Activated T-cell treated with anti-CD3 and anti-CD28 coated beads, Interleukin-2, amount 50 U/mL, for 24 hours (primary cell): ENCODE results near the gene TSC22D4.
A peak's percentile ranks its signal among the peaks of the same experiment; 100 is the strongest.

Experiments used
- DNase-seq: peaks from one replicate; pipeline ENCODE4 v3.0.0-alpha.2; 2020
- H3K27ac Mint-ChIP-seq: 2 replicates; pipeline ENCODE4 v1.8.0; 2020; ENCODE audit warnings: mild to moderate bottlenecking, mixed read lengths
- H3K27me3 Mint-ChIP-seq: 2 replicates; pipeline ENCODE4 v1.8.0; 2020; ENCODE audit warnings: mixed read lengths
- H3K36me3 Mint-ChIP-seq: 2 replicates; pipeline ENCODE4 v1.8.0; 2020; ENCODE audit warnings: low read depth, mixed read lengths
- H3K4me1 Mint-ChIP-seq: 2 replicates; pipeline ENCODE4 v1.8.0; 2020; ENCODE audit warnings: low read depth, mixed read lengths
- H3K4me3 Mint-ChIP-seq: 2 replicates; pipeline ENCODE4 v1.8.0; 2020; ENCODE audit warnings: mild to moderate bottlenecking, moderate library complexity, mixed read lengths
- H3K9me3 Mint-ChIP-seq: 2 replicates; pipeline ENCODE4 v1.8.0; 2020; ENCODE audit warnings: mixed read lengths

The TSC22D4 gene

GRCh38 chr7:100434297-100435144, 44.5 kb downstream of the TSC22D4 start:
- Mint-ChIP-seq H3K4me3 (peak overlapping the region; percentile 89), H3K9me3 (no peaks in the 10 kb centered on the region), H3K27me3 (peaks cover 1% of the 10 kb centered on the region), H3K36me3 (peaks cover 61% of the 10 kb centered on the region), H3K4me1 (peaks cover 55% of the 10 kb centered on the region), H3K27ac (peak overlapping the region; percentile 96)
- DNase-seq = no peak

- H3K36me3 Mint-ChIP-seq = peaks cover 67% of the 10 kb centered on the region
- peak overlapping the region; percentile 89 for H3K4me3 Mint-ChIP-seq
- DNase-seq = no peak
- H3K27me3 Mint-ChIP-seq = peaks cover 4% of the 10 kb centered on the region
- peaks cover 58% of the 10 kb centered on the region for H3K4me1 Mint-ChIP-seq
- peak overlapping the region; percentile 96 for H3K27ac Mint-ChIP-seq
- no peaks in the 10 kb centered on the region for H3K9me3 Mint-ChIP-seq
These were observed 45.3 kb downstream of the TSC22D4 start for GRCh38 chr7:100433592-100434296.

GRCh38 chr7:100433276-100433591, 45.8 kb downstream of the TSC22D4 start:
- Mint-ChIP-seq H3K27me3 (peaks cover 4% of the 10 kb centered on the region), H3K36me3 (peaks cover 72% of the 10 kb centered on the region), H3K4me1 (peaks cover 58% of the 10 kb centered on the region), H3K4me3 (no peak overlapping the region), H3K9me3 (no peaks in the 10 kb centered on the region), H3K27ac (peak overlapping the region; percentile 96)
- no peak for DNase-seq

GRCh38 chr7:100432621-100433275, 46.3 kb downstream of the TSC22D4 start:
- Mint-ChIP-seq H3K4me3 (peak overlapping the region; percentile 97), H3K27me3 (peaks cover 4% of the 10 kb centered on the region), H3K36me3 (peaks cover 75% of the 10 kb centered on the region), H3K4me1 (peaks cover 61% of the 10 kb centered on the region), H3K27ac (peak overlapping the region; percentile 96), H3K9me3 (no peaks in the 10 kb centered on the region)
- no peak for DNase-seq

GRCh38 chr7:100432053-100432452, 47.0 kb downstream of the TSC22D4 start:
- peaks cover 75% of the 10 kb centered on the region for H3K36me3 Mint-ChIP-seq
- peaks cover 60% of the 10 kb centered on the region for H3K4me1 Mint-ChIP-seq
- DNase-seq = no peak
- H3K27me3 Mint-ChIP-seq = peaks cover 4% of the 10 kb centered on the region
- H3K27ac Mint-ChIP-seq = peak overlapping the region; percentile 96
- peak overlapping the region; percentile 97 for H3K4me3 Mint-ChIP-seq
- H3K9me3 Mint-ChIP-seq = no peaks in the 10 kb centered on the region

- Mint-ChIP-seq H3K9me3 (no peaks in the 10 kb centered on the region), H3K27ac (peak overlapping the region; percentile 96), H3K36me3 (peaks cover 73% of the 10 kb centered on the region), H3K4me1 (peaks cover 58% of the 10 kb centered on the region), H3K27me3 (peaks cover 4% of the 10 kb centered on the region), H3K4me3 (peak overlapping the region; percentile 97)
- no peak for DNase-seq
These were observed 47.7 kb downstream of the TSC22D4 start for GRCh38 chr7:100431286-100431735.

- H3K4me3 Mint-ChIP-seq = peak overlapping the region; percentile 97
- H3K27ac Mint-ChIP-seq = peak overlapping the region; percentile 96
- peaks cover 72% of the 10 kb centered on the region for H3K36me3 Mint-ChIP-seq
- H3K9me3 Mint-ChIP-seq = no peaks in the 10 kb centered on the region
- peak; percentile 61 for DNase-seq
- peaks cover 58% of the 10 kb centered on the region for H3K4me1 Mint-ChIP-seq
- H3K27me3 Mint-ChIP-seq = peaks cover 4% of the 10 kb centered on the region
These were observed 48.3 kb downstream of the TSC22D4 start for GRCh38 chr7:100430493-100431285.

GRCh38 chr7:100429637-100430492, 49.1 kb downstream of the TSC22D4 start, which contains the start of gene MEPCE:
Gene MEPCE, plus strand, starts transcription at chr7:100429831. Its CDS starts 188 bp downstream, at chr7:100430019.
- Mint-ChIP-seq H3K9me3 (no peaks in the 10 kb centered on the region), H3K27ac (peak within 1 kb of the TSS; percentile 100), H3K4me1 (peaks cover 54% of the 10 kb centered on the region), H3K4me3 (peak within 1 kb of the TSS; percentile 97), H3K27me3 (peaks cover 4% of the 10 kb centered on the region), H3K36me3 (peaks cover 65% of the 10 kb centered on the region)
- DNase-seq = peak; percentile 98

GRCh38 chr7:100428967-100429636, 49.9 kb downstream of the TSC22D4 start:
- peak overlapping the region; percentile 97 for H3K4me3 Mint-ChIP-seq
- peaks cover 57% of the 10 kb centered on the region for H3K36me3 Mint-ChIP-seq
- H3K9me3 Mint-ChIP-seq = no peaks in the 10 kb centered on the region
- peaks cover 4% of the 10 kb centered on the region for H3K27me3 Mint-ChIP-seq
- peak overlapping the region; percentile 100 for H3K27ac Mint-ChIP-seq
- DNase-seq = peak; percentile 100
- peaks cover 46% of the 10 kb centered on the region for H3K4me1 Mint-ChIP-seq

- H3K4me3 Mint-ChIP-seq = peak within 1 kb of the TSS; percentile 97
- H3K9me3 Mint-ChIP-seq = no peaks in the 10 kb centered on the region
- DNase-seq = peak; percentile 98
- peaks cover 4% of the 10 kb centered on the region for H3K27me3 Mint-ChIP-seq
- H3K36me3 Mint-ChIP-seq = peaks cover 50% of the 10 kb centered on the region
- H3K27ac Mint-ChIP-seq = peak within 1 kb of the TSS; percentile 100
- H3K4me1 Mint-ChIP-seq = peaks cover 39% of the 10 kb centered on the region
These were observed 50.6 kb downstream of the TSC22D4 start, which contains the start of gene ZCWPW1 for GRCh38 chr7:100428199-100428966. Gene ZCWPW1, minus strand, starts transcription at chr7:100428703. Its CDS starts 8,054 bp downstream, at chr7:100420649.

- no peak for DNase-seq
- Mint-ChIP-seq H3K4me1 (peaks cover 33% of the 10 kb centered on the region), H3K4me3 (peak overlapping the region; percentile 97), H3K27ac (peak overlapping the region; percentile 100), H3K36me3 (peaks cover 44% of the 10 kb centered on the region), H3K27me3 (peaks cover 4% of the 10 kb centered on the region), H3K9me3 (no peaks in the 10 kb centered on the region)
These were observed 51.2 kb downstream of the TSC22D4 start for GRCh38 chr7:100427762-100428198.

- H3K27me3 Mint-ChIP-seq = peaks cover 4% of the 10 kb centered on the region
- no peak overlapping the region for H3K4me3 Mint-ChIP-seq
- H3K36me3 Mint-ChIP-seq = peaks cover 31% of the 10 kb centered on the region
- DNase-seq = no peak
- no peak overlapping the region for H3K27ac Mint-ChIP-seq
- H3K4me1 Mint-ChIP-seq = peaks cover 20% of the 10 kb centered on the region
- no peaks in the 10 kb centered on the region for H3K9me3 Mint-ChIP-seq
These were observed 52.5 kb downstream of the TSC22D4 start for GRCh38 chr7:100426516-100426915.
